Measurements from ENCODE around the gene GUCY2D.

GUCY2D gene

DNA sequence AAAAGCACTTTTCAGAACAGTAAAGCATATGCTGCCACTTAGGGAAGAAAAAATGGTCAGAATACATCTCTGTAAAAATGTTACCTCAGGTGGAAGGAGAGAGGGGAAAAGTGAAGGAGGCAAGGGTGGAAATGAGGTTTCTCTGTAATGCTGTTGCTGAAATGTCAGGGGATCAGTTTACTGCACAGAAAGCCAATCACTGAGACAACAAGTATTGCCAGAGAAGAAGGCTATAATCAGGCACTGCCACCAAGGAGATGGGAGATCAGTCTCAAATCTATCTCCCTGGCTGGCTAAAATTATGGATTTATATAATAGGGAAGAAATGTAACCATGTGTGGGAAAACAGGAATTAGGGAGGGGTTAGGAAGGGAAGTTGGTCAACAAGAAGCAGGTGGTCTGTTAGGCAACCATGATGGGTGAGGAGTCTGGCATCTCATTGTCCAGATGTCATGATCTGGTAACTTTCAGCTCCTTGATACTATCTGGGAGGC lies 27.7 kb upstream of the GUCY2D start:
- Histone ChIP-seq H3K4me3 (ENCODE audit: low read depth, low read length) (no peak overlapping the region), H3K9me3 (ENCODE audit: control insufficient read depth, insufficient read depth, low read depth, low read length) (peaks cover 16% of the 10 kb centered on the region), H3K27me3 (ENCODE audit: control insufficient read depth, insufficient read depth, low read length) (no peaks in the 10 kb centered on the region), H3K9ac (ENCODE audit: low read length) (no peak overlapping the region), H3K4me1 (ENCODE audit: control insufficient read depth, insufficient read depth, low read length) (no peaks in the 10 kb centered on the region), H3K27ac (ENCODE audit: low read depth, low read length) (no peak overlapping the region), H3K36me3 (ENCODE audit: control insufficient read depth, insufficient read depth, low read length) (no peaks in the 10 kb centered on the region)

DNA sequence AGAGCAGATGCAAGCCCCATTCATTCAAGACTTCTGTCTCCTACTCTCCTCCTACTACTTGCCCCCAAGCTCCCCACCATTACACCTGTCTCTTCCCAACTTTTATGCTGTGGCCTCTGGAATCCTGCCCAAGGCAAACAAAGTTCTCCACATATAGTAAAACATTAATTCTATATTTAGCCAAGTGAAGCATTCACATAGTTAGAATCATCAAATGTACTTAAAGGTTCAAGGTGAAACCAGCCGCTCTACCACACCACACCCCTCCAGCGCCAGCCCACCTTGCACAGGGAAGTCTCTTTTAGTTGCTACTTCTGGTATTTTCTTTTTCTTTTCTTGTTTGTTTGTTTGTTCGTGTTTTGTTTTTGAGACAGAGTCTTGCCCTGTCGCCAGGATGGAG lies 25.4 kb upstream of the GUCY2D start:
- Histone ChIP-seq H3K27me3 (ENCODE audit: control insufficient read depth, insufficient read depth, low read length) (no peaks in the 10 kb centered on the region), H3K4me1 (ENCODE audit: control insufficient read depth, insufficient read depth, low read length) (no peaks in the 10 kb centered on the region), H3K4me3 (ENCODE audit: low read depth, low read length) (no peak overlapping the region), H3K36me3 (ENCODE audit: control insufficient read depth, insufficient read depth, low read length) (no peaks in the 10 kb centered on the region), H3K9ac (ENCODE audit: low read length) (no peak overlapping the region), H3K9me3 (ENCODE audit: control insufficient read depth, insufficient read depth, low read depth, low read length) (peaks cover 16% of the 10 kb centered on the region), H3K27ac (ENCODE audit: low read depth, low read length) (no peak overlapping the region)

DNA sequence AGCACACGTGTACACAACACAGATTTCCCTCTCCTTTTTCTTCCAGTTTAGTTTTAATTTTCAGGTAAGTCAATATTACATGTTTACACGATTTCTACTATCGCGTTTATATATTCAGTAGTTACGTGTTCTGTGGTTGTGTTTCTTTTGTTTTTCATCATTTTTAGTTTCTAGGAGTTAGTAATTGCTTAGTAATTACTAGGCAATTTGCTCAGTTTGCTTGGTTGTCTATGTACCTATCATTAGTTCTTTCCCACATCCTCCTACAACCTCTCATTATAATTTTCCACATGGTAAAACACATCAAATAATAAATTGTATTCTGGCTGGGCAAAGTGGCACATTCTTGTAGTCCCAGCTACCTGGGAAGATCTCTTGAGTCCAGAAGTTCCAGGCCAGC lies 24.6 kb upstream of the GUCY2D start:
- H3K4me3 ChIP-seq (ENCODE audit: low read depth, low read length) = no peak overlapping the region
- H3K4me1 ChIP-seq (ENCODE audit: control insufficient read depth, insufficient read depth, low read length) = no peaks in the 10 kb centered on the region
- H3K36me3 ChIP-seq (ENCODE audit: control insufficient read depth, insufficient read depth, low read length) = no peaks in the 10 kb centered on the region
- no peak overlapping the region for H3K27ac ChIP-seq (ENCODE audit: low read depth, low read length)
- no peak overlapping the region for H3K9ac ChIP-seq (ENCODE audit: low read length)
- H3K27me3 ChIP-seq (ENCODE audit: control insufficient read depth, insufficient read depth, low read length) = no peaks in the 10 kb centered on the region
- H3K9me3 ChIP-seq (ENCODE audit: control insufficient read depth, insufficient read depth, low read depth, low read length) = peaks cover 16% of the 10 kb centered on the region

DNA sequence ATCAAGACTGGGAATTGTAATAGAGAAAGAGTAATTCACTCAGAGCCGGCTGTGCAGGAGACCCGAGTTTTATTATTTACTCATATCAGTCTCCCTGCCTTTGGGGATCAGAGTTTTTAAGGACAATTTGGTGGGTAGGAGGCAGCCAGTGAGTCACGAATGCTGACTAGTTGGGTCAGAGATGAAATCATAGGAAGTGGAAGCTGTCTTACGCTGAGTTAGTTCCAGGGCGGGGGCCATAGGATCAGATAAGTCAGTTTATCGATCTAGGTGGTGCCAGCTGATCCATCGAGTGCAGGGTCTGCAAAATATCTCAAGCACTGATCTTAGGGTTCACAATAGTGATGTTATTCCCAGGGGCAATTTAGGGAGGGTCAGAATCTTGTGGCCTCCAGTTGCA lies 20.2 kb upstream of the GUCY2D start:
- Histone ChIP-seq H3K4me3 (ENCODE audit: low read depth, low read length) (no peak overlapping the region), H3K9me3 (ENCODE audit: control insufficient read depth, insufficient read depth, low read depth, low read length) (no peaks in the 10 kb centered on the region), H3K27me3 (ENCODE audit: control insufficient read depth, insufficient read depth, low read length) (0 out of 2 replicates have a peak, but pooled peaks cover 5% of the 10 kb centered on the region), H3K4me1 (ENCODE audit: control insufficient read depth, insufficient read depth, low read length) (no peaks in the 10 kb centered on the region), H3K27ac (ENCODE audit: low read depth, low read length) (no peak overlapping the region), H3K36me3 (ENCODE audit: control insufficient read depth, insufficient read depth, low read length) (no peaks in the 10 kb centered on the region), H3K9ac (ENCODE audit: low read length) (no peak overlapping the region)

DNA sequence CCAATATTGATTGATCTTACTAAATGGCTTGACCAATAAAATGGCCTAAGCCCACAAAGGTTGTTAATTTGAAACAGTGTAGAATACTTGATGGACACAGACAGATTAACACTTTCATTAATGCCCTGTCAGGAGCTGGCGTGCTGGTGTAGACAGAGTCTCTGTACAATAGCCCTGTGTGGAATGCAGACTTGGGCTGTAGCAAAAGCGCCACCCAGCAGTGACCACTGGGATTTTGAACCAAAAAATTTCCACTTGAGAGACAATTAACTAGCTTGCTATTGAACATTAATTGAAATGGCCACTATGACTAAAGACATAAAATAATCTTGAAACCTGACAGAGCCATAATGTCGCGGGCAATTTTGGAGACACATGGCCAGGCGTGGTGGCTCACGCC lies 19.7 kb upstream of the GUCY2D start:
- H3K27ac ChIP-seq (ENCODE audit: low read depth, low read length) = no peak overlapping the region
- H3K9me3 ChIP-seq (ENCODE audit: control insufficient read depth, insufficient read depth, low read depth, low read length) = no peaks in the 10 kb centered on the region

DNA sequence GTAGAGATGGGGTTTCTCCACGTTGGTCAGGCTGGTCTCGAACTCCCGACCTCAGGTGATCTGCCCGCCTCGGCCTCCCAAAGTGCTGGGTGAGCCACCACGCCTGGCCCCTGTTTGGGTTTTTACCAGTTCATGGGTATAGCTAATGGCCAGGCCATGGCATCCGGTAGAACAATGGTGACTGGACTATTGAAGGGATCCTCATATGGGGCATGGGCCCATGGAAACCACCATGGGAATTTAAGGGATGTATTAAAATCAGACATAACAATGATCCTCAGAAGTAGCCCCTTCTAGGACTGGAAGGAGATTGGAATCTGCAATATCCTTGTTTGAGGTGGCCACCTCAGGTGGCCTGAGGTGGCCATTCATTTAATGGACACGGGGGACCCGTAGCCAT lies 17.5 kb upstream of the GUCY2D start:
- Histone ChIP-seq H3K9ac (ENCODE audit: low read length) (no peak overlapping the region), H3K9me3 (ENCODE audit: control insufficient read depth, insufficient read depth, low read depth, low read length) (no peaks in the 10 kb centered on the region), H3K27me3 (ENCODE audit: control insufficient read depth, insufficient read depth, low read length) (peaks cover 13% of the 10 kb centered on the region), H3K4me1 (ENCODE audit: control insufficient read depth, insufficient read depth, low read length) (no peaks in the 10 kb centered on the region), H3K27ac (ENCODE audit: low read depth, low read length) (no peak overlapping the region), H3K36me3 (ENCODE audit: control insufficient read depth, insufficient read depth, low read length) (no peaks in the 10 kb centered on the region), H3K4me3 (ENCODE audit: low read depth, low read length) (no peak overlapping the region)

More for the DNA sequence above, 19.7 kb upstream of the GUCY2D start:
- Histone ChIP-seq H3K27me3 (ENCODE audit: control insufficient read depth, insufficient read depth, low read length) (peaks cover 8% of the 10 kb centered on the region), H3K4me3 (ENCODE audit: low read depth, low read length) (no peak overlapping the region), H3K4me1 (ENCODE audit: control insufficient read depth, insufficient read depth, low read length) (no peaks in the 10 kb centered on the region), H3K36me3 (ENCODE audit: control insufficient read depth, insufficient read depth, low read length) (no peaks in the 10 kb centered on the region), H3K9ac (ENCODE audit: low read length) (no peak overlapping the region)

DNA sequence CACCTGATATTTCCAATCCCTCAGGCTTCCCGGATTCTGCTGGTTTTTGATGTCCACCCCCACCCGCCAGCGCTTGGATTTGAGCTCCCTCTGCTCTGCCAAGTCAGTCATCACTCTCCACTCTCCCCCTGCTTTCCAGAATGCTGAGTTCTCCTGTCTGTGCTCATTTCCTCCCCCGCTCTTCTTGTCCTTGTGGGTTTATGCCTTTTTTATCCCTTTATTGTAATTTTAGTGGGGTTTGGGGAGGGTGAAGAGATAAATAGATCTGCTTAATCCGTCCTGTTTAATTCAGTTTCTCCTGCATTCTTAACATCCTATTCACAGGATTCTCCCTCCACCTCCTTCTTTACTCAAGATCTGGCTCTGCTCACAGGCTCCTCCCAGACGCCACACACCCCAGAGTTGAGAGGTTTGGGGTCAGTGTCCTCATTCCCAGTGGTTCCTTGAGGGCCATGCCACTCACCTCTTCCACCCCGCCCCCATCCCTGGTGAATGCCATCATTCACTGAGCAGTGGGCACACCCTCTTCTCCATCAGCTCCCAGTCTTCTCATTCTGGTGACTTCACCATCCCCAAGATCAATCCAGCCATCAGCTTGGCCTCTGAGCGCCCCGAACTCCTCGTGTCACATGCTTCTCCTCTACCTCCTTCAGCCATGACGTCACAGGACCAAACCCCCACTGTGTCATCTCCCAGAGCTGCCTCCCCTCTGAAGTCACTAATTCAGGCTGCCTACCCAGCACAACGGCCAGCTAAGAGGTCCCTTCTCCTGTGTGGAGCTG lies 15.1 kb upstream of the GUCY2D start:
- Histone ChIP-seq H3K36me3 (ENCODE audit: control insufficient read depth, insufficient read depth, low read length) (no peaks in the 10 kb centered on the region), H3K27me3 (ENCODE audit: control insufficient read depth, insufficient read depth, low read length) (peaks cover 13% of the 10 kb centered on the region), H3K27ac (ENCODE audit: low read depth, low read length) (no peak overlapping the region), H3K4me1 (ENCODE audit: control insufficient read depth, insufficient read depth, low read length) (no peaks in the 10 kb centered on the region), H3K9ac (ENCODE audit: low read length) (no peak overlapping the region), H3K9me3 (ENCODE audit: control insufficient read depth, insufficient read depth, low read depth, low read length) (no peaks in the 10 kb centered on the region), H3K4me3 (ENCODE audit: low read depth, low read length) (no peak overlapping the region)

DNA sequence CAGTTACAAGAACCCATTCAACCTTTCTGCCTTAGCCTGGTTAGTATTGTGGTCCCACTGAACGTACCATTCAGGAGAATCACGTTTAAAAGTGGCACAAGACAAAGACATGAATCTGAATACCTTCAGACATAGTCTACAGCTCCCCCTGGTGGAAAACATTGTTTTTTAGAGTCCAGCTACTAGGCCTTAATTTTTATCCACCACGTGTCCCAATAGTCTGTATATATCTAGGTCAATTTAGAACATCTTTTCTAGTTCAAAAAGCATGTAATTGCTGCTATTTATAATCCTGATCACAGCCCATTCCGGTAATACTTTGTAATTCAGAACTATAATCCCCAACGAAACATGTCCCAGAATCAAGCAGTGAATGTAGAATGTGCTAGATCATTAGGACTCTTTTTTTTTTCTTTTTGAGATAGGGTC lies 13.7 kb upstream of the GUCY2D start:
- Histone ChIP-seq H3K4me3 (ENCODE audit: low read depth, low read length) (no peak overlapping the region), H3K9me3 (ENCODE audit: control insufficient read depth, insufficient read depth, low read depth, low read length) (no peaks in the 10 kb centered on the region), H3K27me3 (ENCODE audit: control insufficient read depth, insufficient read depth, low read length) (peaks cover 16% of the 10 kb centered on the region), H3K9ac (ENCODE audit: low read length) (no peak overlapping the region), H3K4me1 (ENCODE audit: control insufficient read depth, insufficient read depth, low read length) (no peaks in the 10 kb centered on the region), H3K27ac (ENCODE audit: low read depth, low read length) (no peak overlapping the region), H3K36me3 (ENCODE audit: control insufficient read depth, insufficient read depth, low read length) (no peaks in the 10 kb centered on the region)

DNA sequence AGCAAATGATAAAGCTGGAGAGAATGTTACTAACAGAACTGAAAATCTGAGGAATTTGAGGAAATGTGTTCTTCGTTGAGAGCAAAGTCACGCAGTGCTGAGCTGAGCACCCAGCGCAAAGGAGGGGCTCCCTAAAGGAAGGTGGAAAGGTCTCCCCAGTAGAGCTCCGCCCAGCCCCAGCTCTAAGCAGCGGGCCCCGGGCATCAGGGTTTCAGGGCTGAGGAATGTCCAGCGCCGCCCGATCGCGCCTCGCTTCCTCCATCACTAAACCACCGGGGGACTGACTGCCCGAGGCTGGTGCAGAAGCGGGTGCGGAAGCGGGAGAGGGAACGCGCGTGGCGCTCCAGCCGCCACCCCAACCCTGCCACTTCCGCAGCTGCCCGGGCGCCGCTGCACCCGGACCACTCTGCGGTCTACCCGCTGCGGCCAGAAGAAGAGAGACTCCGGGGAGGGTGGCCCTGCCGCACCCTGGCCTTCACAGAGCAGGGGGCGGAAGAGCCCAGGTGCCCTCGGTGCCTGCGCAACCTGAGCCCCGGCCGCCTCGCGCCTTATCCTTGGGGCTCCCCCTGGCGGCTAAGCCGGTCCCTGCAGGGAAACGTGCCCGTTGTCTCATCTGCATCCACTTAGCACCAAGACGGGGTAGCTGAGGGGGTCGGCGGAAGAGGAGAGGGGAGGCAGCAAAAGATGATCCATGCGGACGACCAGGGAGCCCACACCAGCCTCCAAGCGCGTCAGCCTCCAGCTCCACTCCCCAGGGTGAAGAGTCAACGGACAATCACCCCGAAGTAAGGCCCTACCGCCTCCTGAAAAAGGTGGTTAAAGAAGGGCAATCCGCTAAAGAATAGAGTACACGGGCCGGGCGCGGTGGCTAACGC lies 12.4 kb upstream of the GUCY2D start:
- H3K9ac ChIP-seq (ENCODE audit: low read length) = peak overlapping the region; percentile 47
- peaks cover 16% of the 10 kb centered on the region for H3K27me3 ChIP-seq (ENCODE audit: control insufficient read depth, insufficient read depth, low read length)
- no peak overlapping the region for H3K27ac ChIP-seq (ENCODE audit: low read depth, low read length)
- peak overlapping the region; percentile 69 for H3K4me3 ChIP-seq (ENCODE audit: low read depth, low read length)
- no peaks in the 10 kb centered on the region for H3K9me3 ChIP-seq (ENCODE audit: control insufficient read depth, insufficient read depth, low read depth, low read length)
- no peaks in the 10 kb centered on the region for H3K4me1 ChIP-seq (ENCODE audit: control insufficient read depth, insufficient read depth, low read length)
- H3K36me3 ChIP-seq (ENCODE audit: control insufficient read depth, insufficient read depth, low read length) = no peaks in the 10 kb centered on the region

DNA sequence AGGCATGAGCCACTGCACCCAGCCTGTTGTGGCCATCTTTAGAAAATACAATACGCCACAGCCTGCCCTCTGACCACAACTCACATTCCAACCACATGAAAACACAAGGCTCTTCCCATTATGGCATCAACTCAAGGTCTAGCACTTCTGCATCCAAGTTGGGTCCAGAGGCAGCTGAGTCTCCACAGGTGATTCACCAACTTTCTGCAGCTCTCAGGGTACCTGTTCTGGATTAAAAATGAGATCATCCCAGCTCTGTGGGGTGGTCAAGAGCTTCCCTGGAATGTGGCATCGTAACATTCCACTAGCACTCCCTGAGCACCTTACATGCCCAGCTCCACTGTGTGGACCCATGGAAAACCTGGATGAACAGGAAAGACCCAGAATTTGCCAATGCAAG lies 9.9 kb upstream of the GUCY2D start:
- H3K9me3 ChIP-seq (ENCODE audit: control insufficient read depth, insufficient read depth, low read depth, low read length) = no peaks in the 10 kb centered on the region
- H3K27me3 ChIP-seq (ENCODE audit: control insufficient read depth, insufficient read depth, low read length) = peaks cover 9% of the 10 kb centered on the region
- no peaks in the 10 kb centered on the region for H3K4me1 ChIP-seq (ENCODE audit: control insufficient read depth, insufficient read depth, low read length)
- H3K36me3 ChIP-seq (ENCODE audit: control insufficient read depth, insufficient read depth, low read length) = no peaks in the 10 kb centered on the region
- H3K4me3 ChIP-seq (ENCODE audit: low read depth, low read length) = no peak overlapping the region
- H3K27ac ChIP-seq (ENCODE audit: low read depth, low read length) = no peak overlapping the region
- H3K9ac ChIP-seq (ENCODE audit: low read length) = no peak overlapping the region

DNA sequence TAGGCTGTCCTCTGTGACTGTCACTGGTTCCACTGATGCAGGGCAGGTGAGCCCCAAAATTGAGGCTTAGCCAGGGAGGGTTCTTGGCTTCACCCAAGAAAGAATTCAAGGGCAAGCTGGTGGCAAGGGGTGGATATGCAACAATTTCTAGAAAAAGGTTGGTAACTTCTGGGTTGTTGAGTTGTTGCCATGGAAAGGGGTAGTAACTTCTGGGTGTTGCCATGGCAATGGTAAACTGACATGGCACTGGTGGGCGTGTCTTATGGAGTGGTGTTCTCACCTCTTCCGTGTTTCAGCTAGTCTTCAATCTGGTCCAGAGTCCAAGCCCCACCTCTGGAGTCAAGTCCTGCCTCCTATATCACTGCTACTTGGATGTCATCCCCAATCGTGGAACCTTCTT lies 9.5 kb upstream of the GUCY2D start:
- Histone ChIP-seq H3K27ac (ENCODE audit: low read depth, low read length) (no peak overlapping the region), H3K4me3 (ENCODE audit: low read depth, low read length) (no peak overlapping the region), H3K27me3 (ENCODE audit: control insufficient read depth, insufficient read depth, low read length) (peaks cover 6% of the 10 kb centered on the region; the same call in 1 of the 2 replicates), H3K4me1 (ENCODE audit: control insufficient read depth, insufficient read depth, low read length) (no peaks in the 10 kb centered on the region), H3K36me3 (ENCODE audit: control insufficient read depth, insufficient read depth, low read length) (no peaks in the 10 kb centered on the region), H3K9me3 (ENCODE audit: control insufficient read depth, insufficient read depth, low read depth, low read length) (no peaks in the 10 kb centered on the region), H3K9ac (ENCODE audit: low read length) (no peak overlapping the region)
